Retinal pigment epithelial cell (primary cell): ENCODE results near the gene SIX4.
A peak's percentile ranks its signal among the peaks of the same experiment; 100 is the strongest.

Experiments used
- DNase-seq: peaks from one replicate; pipeline ENCODE4 v3.0.0-alpha.2; 2010; ENCODE audit warnings: low read depth
- H3K4me3 ChIP-seq: 2 replicates; pipeline ENCODE4 v1.5.1; 2011; ENCODE audit warnings: mild to moderate bottlenecking, low read length, control low read depth, moderate library complexity
- CTCF ChIP-seq: conservative IDR thresholded peaks from 2 replicates; pipeline ENCODE4 v1.5.1; 2011; ENCODE audit warnings: low read depth, low read length, control low read depth, inconsistent platforms

The SIX4 gene

DNA sequence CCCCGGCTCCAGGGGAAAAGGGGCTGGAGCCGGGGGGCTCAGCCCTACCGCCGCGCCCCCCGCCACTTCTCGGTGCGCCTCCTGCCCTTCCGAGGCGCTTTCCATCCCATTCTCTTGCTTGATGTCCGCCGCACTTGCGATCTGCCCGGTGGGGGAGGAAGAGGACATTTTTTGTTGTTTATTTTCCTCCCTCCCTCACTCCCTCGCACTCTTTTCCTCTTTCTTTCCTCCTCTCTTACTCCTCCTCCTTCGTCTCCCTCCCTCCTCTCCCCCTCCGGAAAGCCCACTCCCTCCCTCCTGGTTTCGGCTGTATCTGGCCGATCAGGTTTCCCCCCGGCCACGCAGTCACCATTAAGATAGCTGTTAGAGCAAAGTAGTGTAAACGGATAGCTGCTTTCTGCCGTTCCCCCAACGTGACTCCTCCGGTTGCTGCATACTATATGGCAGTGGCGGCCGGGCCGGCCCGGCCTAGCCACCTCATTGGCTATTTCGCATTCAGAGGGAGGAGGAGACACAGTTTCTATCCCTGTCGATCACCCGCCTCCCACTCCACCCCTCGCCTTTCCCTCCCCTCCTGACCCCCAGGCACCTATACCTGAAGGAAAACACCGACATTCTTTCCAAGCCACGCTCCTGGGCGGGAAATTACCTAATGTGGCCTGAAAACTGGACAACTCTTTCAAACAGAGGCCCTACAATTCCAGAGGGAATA lies at the start of gene SIX4:
Gene SIX4 (minus strand): TSS at position 445 of the 712 bp plus-strand sequence. CDS start 277 bp downstream, at position 168.
- no peak for TF ChIP-seq CTCF
- no peak for DNase-seq
- peak within 1 kb of the TSS; percentile 88 for H3K4me3 ChIP-seq

- no peak overlapping the region for H3K4me3 ChIP-seq
- no peak for TF ChIP-seq CTCF
- no peak for DNase-seq
Observed at GRCh38 chr14:60773558-60773957, 49.4 kb upstream of the SIX4 start.

GRCh38 chr14:60771117-60771516 lies 47.0 kb upstream of the SIX4 start:
- no peak for TF ChIP-seq CTCF
- no peak overlapping the region for H3K4me3 ChIP-seq
- no peak for DNase-seq

DNA sequence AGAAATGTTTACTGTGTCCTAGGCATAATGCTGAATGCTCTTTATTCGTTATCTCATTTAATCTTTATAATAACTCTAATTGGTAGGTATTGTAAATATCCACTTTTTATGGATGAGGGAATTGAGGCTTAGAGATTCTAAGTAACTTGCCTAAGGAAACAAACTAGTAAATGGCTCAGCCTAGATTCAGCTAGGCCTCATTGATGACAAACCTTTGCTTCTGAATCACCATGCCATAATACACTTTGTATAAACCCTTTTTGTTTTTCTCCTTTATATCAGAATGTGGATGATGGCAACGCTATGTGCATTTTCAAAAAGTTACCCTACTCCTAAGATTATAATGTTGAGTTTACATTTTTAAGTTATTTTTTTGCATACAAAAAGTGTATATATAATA lies 44.5 kb upstream of the SIX4 start:
- TF ChIP-seq CTCF, result no peak
- DNase-seq, result no peak
- no peak overlapping the region for H3K4me3 ChIP-seq

GRCh38 chr14:60760644-60761364 lies 36.7 kb upstream of the SIX4 start:
- no peak overlapping the region for H3K4me3 ChIP-seq
- TF ChIP-seq CTCF, result no peak
- no peak for DNase-seq

DNA sequence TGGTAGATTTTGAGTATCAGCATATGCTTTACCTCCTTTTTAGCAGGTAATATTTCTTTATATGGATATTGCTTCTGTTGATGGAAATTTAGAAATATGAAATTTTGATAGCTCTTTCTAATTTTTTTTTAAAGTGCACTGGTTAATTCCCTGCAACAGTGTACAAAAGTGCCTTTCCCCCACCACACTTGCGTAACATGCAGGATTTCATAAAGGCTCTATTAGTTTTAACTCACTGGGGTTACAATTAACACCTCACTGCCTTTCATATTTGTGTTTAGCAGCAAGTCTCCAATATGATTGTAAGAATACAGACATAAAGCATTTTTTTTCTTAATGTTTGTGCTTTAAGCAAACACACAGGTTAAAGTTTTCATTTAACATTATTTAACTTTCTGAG lies 36.1 kb upstream of the SIX4 start:
- no peak for DNase-seq
- no peak for TF ChIP-seq CTCF
- no peak overlapping the region for H3K4me3 ChIP-seq

DNA sequence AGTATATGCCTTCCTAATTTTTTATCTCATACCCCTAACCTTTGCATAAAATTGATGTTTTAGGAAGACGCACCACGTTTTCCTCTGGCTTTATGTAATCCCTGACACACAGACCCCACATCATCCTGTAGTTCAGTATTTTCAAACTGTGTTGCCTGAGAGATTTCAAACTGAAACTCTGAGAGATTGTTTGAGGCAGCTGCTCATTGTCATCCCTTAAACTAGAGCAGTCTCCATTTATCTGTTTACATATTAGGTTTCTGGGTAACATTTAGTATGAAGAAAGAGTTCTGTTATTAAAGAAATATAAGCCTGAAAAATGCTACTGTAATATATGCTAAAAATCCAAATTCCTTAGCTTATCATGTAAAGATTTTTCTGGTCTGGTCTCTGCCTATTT lies 34.7 kb upstream of the SIX4 start:
- no peak for TF ChIP-seq CTCF
- no peak overlapping the region for H3K4me3 ChIP-seq
- no peak for DNase-seq
